Activated B cell treated with CpG ODN at 0.5 μM for 24 hours (primary cell): ENCODE data around the gene PHLDB1. TPM values are rescaled to one million over a fixed set of nuclear protein-coding genes. Genes with fewer than 3 reads are reported as not detected.
"Not testable (repeated sequence)": the region's sequence is repeated elsewhere in the genome, so short reads cannot be mapped to it uniquely, and the experiment has no call there.

Source experiments
- ATAC-seq: fragments of 200-7000 bp; cut with Tn5 transposase; one replicate; pipeline ENCODE4 v1.10.0; 2021; ENCODE audit warnings: low read depth, mild to moderate bottlenecking, moderate library complexity
- CTCF ChIA-PET: fragments of 350-600 bp; sonication (Branson Sonifier 250); formaldehyde crosslinking; loops from one replicate; lab custom pipeline; 2021; ENCODE audit warnings: antibody characterized with exemption; lab: Charles Lee
- POLR2A ChIA-PET: fragments of 350-600 bp; sonication (Branson Sonifier 250); formaldehyde crosslinking; loops from one replicate; lab custom pipeline; 2021; ENCODE audit warnings: antibody characterized with exemption; lab: Charles Lee
- DNase-seq: peaks from one replicate; pipeline ENCODE4 v3.0.0; 2022
- H3K27ac Mint-ChIP-seq: one replicate; pipeline ENCODE4 v1.8.0; 2020; ENCODE audit warnings: mixed read lengths
- H3K27me3 Mint-ChIP-seq: one replicate; pipeline ENCODE4 v1.8.0; 2021; ENCODE audit warnings: mixed read lengths
- H3K36me3 Mint-ChIP-seq: one replicate; pipeline ENCODE4 v1.8.0; 2021; ENCODE audit warnings: low read depth, mixed read lengths
- H3K4me1 Mint-ChIP-seq: one replicate; pipeline ENCODE4 v1.8.0; 2021; ENCODE audit warnings: mixed read lengths
- H3K4me3 Mint-ChIP-seq: one replicate; pipeline ENCODE4 v1.8.0; 2020; ENCODE audit warnings: mild to moderate bottlenecking, mixed read lengths
- H3K9me3 Mint-ChIP-seq: one replicate; pipeline ENCODE4 v1.8.0; 2020; ENCODE audit warnings: mixed read lengths
- intact Hi-C: fragments of 100-400 bp; cut with micrococcal nuclease; formaldehyde crosslinking; loops from one replicate; pipeline ENCODE4 v1.15.1; 2024
- total RNA-seq: library from RNA; stranded (reverse); gene quantifications from 2 replicates; pipeline ENCODE4 v1.2.3, GENCODE V29; 2022
- TF ChIP-seq, protein P1 (sequence below): fragments of 200-600 bp; IDR thresholded peaks from one replicate; pipeline ENCODE4 v1.8.0; 2022; ENCODE audit warnings: antibody characterized with exemption, mild to moderate bottlenecking

PHLDB1 gene
- total RNA-seq, 1 donor from 2014 or later = 2.6 TPM

- TF ChIP-seq, protein P1, sequence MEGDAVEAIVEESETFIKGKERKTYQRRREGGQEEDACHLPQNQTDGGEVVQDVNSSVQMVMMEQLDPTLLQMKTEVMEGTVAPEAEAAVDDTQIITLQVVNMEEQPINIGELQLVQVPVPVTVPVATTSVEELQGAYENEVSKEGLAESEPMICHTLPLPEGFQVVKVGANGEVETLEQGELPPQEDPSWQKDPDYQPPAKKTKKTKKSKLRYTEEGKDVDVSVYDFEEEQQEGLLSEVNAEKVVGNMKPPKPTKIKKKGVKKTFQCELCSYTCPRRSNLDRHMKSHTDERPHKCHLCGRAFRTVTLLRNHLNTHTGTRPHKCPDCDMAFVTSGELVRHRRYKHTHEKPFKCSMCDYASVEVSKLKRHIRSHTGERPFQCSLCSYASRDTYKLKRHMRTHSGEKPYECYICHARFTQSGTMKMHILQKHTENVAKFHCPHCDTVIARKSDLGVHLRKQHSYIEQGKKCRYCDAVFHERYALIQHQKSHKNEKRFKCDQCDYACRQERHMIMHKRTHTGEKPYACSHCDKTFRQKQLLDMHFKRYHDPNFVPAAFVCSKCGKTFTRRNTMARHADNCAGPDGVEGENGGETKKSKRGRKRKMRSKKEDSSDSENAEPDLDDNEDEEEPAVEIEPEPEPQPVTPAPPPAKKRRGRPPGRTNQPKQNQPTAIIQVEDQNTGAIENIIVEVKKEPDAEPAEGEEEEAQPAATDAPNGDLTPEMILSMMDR = no peak
- no peaks in the 10 kb centered on the region for H3K27me3 Mint-ChIP-seq
- DNase-seq (no peak), ATAC-seq (no peak)
- intact Hi-C loops = no loop called here
- CTCF ChIA-PET = interaction anchor here (1.0 kb wide), 1 partner anchor 10 kb away, joined by 3 read pairs; no protein-coding TSS in a partner anchor
- POLR2A ChIA-PET = interaction anchor here (0.6 kb wide), 1 partner anchor 671 kb away, joined by 4 read pairs; no protein-coding TSS in a partner anchor
- H3K9me3 Mint-ChIP-seq = no peaks in the 10 kb centered on the region
- H3K36me3 Mint-ChIP-seq = peaks cover 49% of the 10 kb centered on the region
- peaks cover 4% of the 10 kb centered on the region for H3K4me1 Mint-ChIP-seq
- no peak overlapping the region for H3K27ac Mint-ChIP-seq
- no peak overlapping the region for H3K4me3 Mint-ChIP-seq
These were observed 5.1 kb upstream of the PHLDB1 start for GRCh38 chr11:118602331-118602730.

- H3K4me3 Mint-ChIP-seq, H3K4me1 Mint-ChIP-seq, CTCF ChIA-PET, POLR2A ChIA-PET, H3K9me3 Mint-ChIP-seq, H3K27me3 Mint-ChIP-seq, H3K27ac Mint-ChIP-seq, DNase-seq, intact Hi-C loops, ATAC-seq: not testable (repeated sequence)
- H3K36me3 Mint-ChIP-seq = peaks cover 40% of the 10 kb centered on the region
These were observed 3.7 kb upstream of the PHLDB1 start for GRCh38 chr11:118603709-118604108.

DNA sequence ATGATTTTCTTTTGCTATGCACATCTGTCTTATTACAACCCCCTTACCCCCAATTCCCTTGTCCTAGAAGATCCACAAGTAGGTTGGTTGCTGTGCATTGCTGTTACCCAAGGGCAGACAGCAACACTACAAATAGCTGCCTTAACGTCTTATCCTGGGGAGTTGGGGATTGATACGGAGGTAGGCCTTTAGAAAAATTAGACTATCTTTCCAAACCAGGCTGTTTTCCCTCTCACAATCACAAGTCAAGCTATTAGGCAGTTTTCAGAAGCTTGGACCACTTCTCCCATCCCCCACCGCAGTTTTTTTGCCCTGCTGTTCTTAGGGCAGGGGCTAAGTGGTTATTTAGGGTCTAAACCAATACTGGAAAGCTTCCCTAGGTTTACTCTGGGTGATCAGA lies 2.8 kb upstream of the PHLDB1 start:
- no peak for ATAC-seq
- Mint-ChIP-seq H3K4me1 (peaks cover 15% of the 10 kb centered on the region), H3K9me3 (no peaks in the 10 kb centered on the region), H3K27ac (no peak overlapping the region), H3K36me3 (peaks cover 32% of the 10 kb centered on the region), H3K27me3 (peaks cover 7% of the 10 kb centered on the region), H3K4me3 (no peak overlapping the region)
- CTCF ChIA-PET = no interaction called here
- no peak for DNase-seq
- TF ChIP-seq, protein P1 = no peak
- intact Hi-C loops = no loop called here
- POLR2A ChIA-PET = interaction anchor here (0.8 kb wide), 1 partner anchor 32 kb away, joined by 7 read pairs; the partner anchor contains the start of gene ARCN1

DNA sequence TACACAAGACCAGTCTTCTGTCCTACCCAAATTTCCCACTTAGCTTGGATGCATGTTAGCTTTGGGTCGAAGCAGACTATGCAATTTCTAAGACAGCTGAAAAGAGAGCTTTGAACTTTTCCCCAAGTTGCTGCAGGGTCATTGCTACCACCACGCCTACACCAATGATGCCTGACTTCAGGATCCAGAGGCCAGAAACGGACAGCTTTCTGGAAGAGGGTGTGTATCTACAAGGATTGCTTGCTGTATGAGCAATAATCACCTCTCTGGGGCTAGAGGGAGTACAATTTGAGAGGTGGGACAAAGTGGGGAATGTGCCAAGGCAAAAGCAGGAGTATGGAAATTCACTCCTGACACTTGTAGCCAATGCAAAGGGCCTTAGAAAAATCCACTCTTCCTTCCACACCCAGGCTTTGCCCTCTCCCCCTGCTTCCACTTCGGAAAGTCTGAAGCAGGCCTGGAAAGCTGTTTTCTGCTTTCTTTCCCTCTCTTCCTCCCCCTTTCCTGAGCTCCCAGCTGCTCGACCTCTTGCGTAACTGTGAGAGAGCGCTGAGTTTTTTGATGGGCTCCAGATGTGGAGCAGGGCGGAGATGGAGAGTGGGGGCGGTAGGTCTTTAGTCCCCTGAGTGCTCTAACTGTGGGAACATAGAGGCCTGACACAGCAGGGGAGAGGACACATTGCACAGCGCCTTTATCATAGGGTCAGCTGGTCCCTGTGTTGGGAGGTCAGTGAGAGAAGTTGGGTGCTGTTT lies 2.1 kb upstream of the PHLDB1 start:
- intact Hi-C loops = no loop called here
- ATAC-seq (no peak), DNase-seq (no peak)
- CTCF ChIA-PET = interaction anchor here (1.1 kb wide), 1 partner anchor 9 kb away, joined by 3 read pairs; no protein-coding TSS in a partner anchor
- H3K27ac Mint-ChIP-seq = no peak overlapping the region
- H3K9me3 Mint-ChIP-seq = no peaks in the 10 kb centered on the region
- POLR2A ChIA-PET = interaction anchor here (0.8 kb wide), 1 partner anchor 33 kb away, joined by 7 read pairs; the partner anchor contains the start of gene ARCN1
- peaks cover 21% of the 10 kb centered on the region for H3K4me1 Mint-ChIP-seq
- H3K4me3 Mint-ChIP-seq = no peak overlapping the region
- peaks cover 10% of the 10 kb centered on the region for H3K27me3 Mint-ChIP-seq
- TF ChIP-seq, protein P1 = no peak
- H3K36me3 Mint-ChIP-seq = peaks cover 25% of the 10 kb centered on the region

- H3K4me1 Mint-ChIP-seq = peaks cover 25% of the 10 kb centered on the region
- peaks cover 13% of the 10 kb centered on the region for H3K27me3 Mint-ChIP-seq
- intact Hi-C loops = no loop called here
- ATAC-seq (no peak), DNase-seq (no peak)
- CTCF ChIA-PET = interaction anchor here (1.1 kb wide), 1 partner anchor 10 kb away, joined by 3 read pairs; no protein-coding TSS in a partner anchor
- TF ChIP-seq, protein P1 = no peak
- no peaks in the 10 kb centered on the region for H3K9me3 Mint-ChIP-seq
- no peak overlapping the region for H3K27ac Mint-ChIP-seq
- H3K36me3 Mint-ChIP-seq = peaks cover 20% of the 10 kb centered on the region
- peak overlapping the region; percentile 33 for H3K4me3 Mint-ChIP-seq
- POLR2A ChIA-PET = interaction anchor here (1.3 kb wide), 1 partner anchor 34 kb away, joined by 4 read pairs; the partner anchor contains the start of gene ARCN1
These were observed 1.1 kb upstream of the PHLDB1 start for GRCh38 chr11:118606157-118606843.
